H1 (cell line): ENCODE measurements around the gene SCMH1. TPM values are rescaled to one million over a fixed set of nuclear protein-coding genes. Genes with fewer than 3 reads are reported as not detected.

Source experiments
- CTCF ChIA-PET: fragments of 300-600 bp; sonication (Branson Sonifier 250); formaldehyde crosslinking; loops from one replicate; lab custom pipeline; 2021; ENCODE audit not compliant: partially characterized antibody; lab: Charles Lee
- POLR2A ChIA-PET: fragments of 300-600 bp; sonication (Branson Sonifier 250); formaldehyde crosslinking; loops from one replicate; lab custom pipeline; 2021; ENCODE audit warnings: inconsistent platforms; ENCODE audit not compliant: partially characterized antibody; lab: Charles Lee
- DNase-seq, 2 experiments: peaks; one replicate each; pipeline versions ENCODE4 v3.0.0 to v3.0.0-alpha.2; 2010 to 2022; ENCODE audit warnings: low spot score in 2 of 2, low read depth in 1 of 2, mixed read lengths in 1 of 2
- FAIRE-seq: peaks from 2 replicates; lab custom pipeline; 2011; peaks lifted over from hg19 to GRCh38; lab: Jason Lieb, UNC
- H2AFZ ChIP-seq: 2 replicates; pipeline ENCODE4 v1.8.1; 2012; ENCODE audit warnings: low read length, inconsistent platforms
- H2AK5ac ChIP-seq: 2 replicates; pipeline ENCODE4 v1.6.1; 2013; ENCODE audit warnings: low read depth, low read length
- H2BK120ac ChIP-seq: replicated peaks from 2 replicates; pipeline ENCODE3; 2013; ENCODE audit warnings: low read depth, low read length, inconsistent platforms
- H2BK12ac ChIP-seq: 2 replicates; pipeline ENCODE4 v1.6.1; 2013; ENCODE audit warnings: low read depth, low read length
- H2BK15ac ChIP-seq: 2 replicates; pipeline ENCODE4 v1.6.1; 2013; ENCODE audit warnings: low read length
- H2BK20ac ChIP-seq: 2 replicates; pipeline ENCODE4 v1.6.1; 2013; ENCODE audit warnings: low read length
- H2BK5ac ChIP-seq: 2 replicates; pipeline ENCODE4 v1.6.1; 2013; ENCODE audit warnings: low read depth, low read length
- H3K14ac ChIP-seq: 2 replicates; pipeline ENCODE4 v1.6.1; 2013; ENCODE audit warnings: inconsistent platforms; ENCODE audit not compliant: insufficient read length
- H3K18ac ChIP-seq: 2 replicates; pipeline ENCODE4 v1.6.1; 2013; ENCODE audit warnings: low read length; ENCODE audit errors: extremely low read depth
- H3K23ac ChIP-seq: 2 replicates; pipeline ENCODE4 v1.6.1; 2013; ENCODE audit warnings: inconsistent platforms; ENCODE audit not compliant: insufficient read length
- H3K23me2 ChIP-seq: 2 replicates; pipeline ENCODE4 v1.6.1; 2013; ENCODE audit warnings: low read depth, low read length
- H3K27ac ChIP-seq: 2 replicates; pipeline ENCODE4 v1.6.1; 2011; ENCODE audit warnings: low read depth, low read length, inconsistent platforms
- H3K27me3 ChIP-seq, 4 experiments: replicated peaks in 1 of 4; 1 replicate in 1 of 4; 2 replicates in 3 of 4; pipeline versions ENCODE4 v1.6.1 to v1.8.1; 2011 to 2013; ENCODE audit warnings: low read length in 3 of 4, mild to moderate bottlenecking in 3 of 4, inconsistent platforms in 2 of 4, mixed read lengths in 2 of 4, moderate library complexity in 1 of 4; ENCODE audit not compliant: control insufficient read depth in 3 of 4, insufficient read depth in 3 of 4; ENCODE audit errors: extremely low read depth in 1 of 4
- H3K36me3 ChIP-seq, 4 experiments: 2 replicates each; pipeline versions ENCODE4 v1.6.1 to v1.8.1; 2011 to 2013; ENCODE audit warnings: mild to moderate bottlenecking in 4 of 4, low read length in 3 of 4, moderate library complexity in 2 of 4, control low read depth in 1 of 4, inconsistent platforms in 1 of 4; ENCODE audit not compliant: insufficient read depth in 4 of 4, control insufficient read depth in 2 of 4
- H3K4ac ChIP-seq: replicated peaks from 2 replicates; pipeline ENCODE3; 2013; ENCODE audit warnings: low read length, low read depth, mixed read lengths, inconsistent platforms; ENCODE audit not compliant: insufficient read length
- H3K4me1 ChIP-seq, 4 experiments: replicated peaks in 1 of 4; 1 replicate in 1 of 4; 2 replicates in 3 of 4; pipeline versions ENCODE4 v1.6.1 to v1.8.1; 2011 to 2013; ENCODE audit warnings: low read length in 3 of 4, inconsistent platforms in 2 of 4, mixed read lengths in 1 of 4; ENCODE audit not compliant: insufficient read depth in 4 of 4, control insufficient read depth in 3 of 4
- H3K4me2 ChIP-seq, 2 experiments: 2 replicates each; pipeline versions ENCODE4 v1.6.1 to v1.8.1; 2011 to 2013; ENCODE audit warnings: low read depth in 2 of 2, low read length in 2 of 2, control low read depth in 1 of 2, inconsistent platforms in 1 of 2, mild to moderate bottlenecking in 1 of 2; ENCODE audit not compliant: insufficient read depth in 1 of 2
- H3K4me3 ChIP-seq, 4 experiments: fragments of 200-600, 300-600 bp in 1 of 4; sonication (generic), shearing (Covaris generic), sonication (Bioruptor Twin) in 1 of 4; 2 replicates each; pipeline versions ENCODE4 v1.5.1 to v1.8.1; 2011 to 2016; ENCODE audit warnings: low read length in 4 of 4, low read depth in 3 of 4, control low read depth in 2 of 4, inconsistent platforms in 2 of 4, mild to moderate bottlenecking in 2 of 4, mixed read lengths in 1 of 4, moderate library complexity in 1 of 4; ENCODE audit not compliant: insufficient read depth in 2 of 4; ENCODE audit errors: extremely low read depth in 1 of 4
- H3K56ac ChIP-seq: replicated peaks from 2 replicates; pipeline ENCODE3; 2013; ENCODE audit warnings: low read depth, mild to moderate bottlenecking, mixed read lengths, low read length, inconsistent platforms; ENCODE audit not compliant: insufficient read length
- H3K79me1 ChIP-seq: 2 replicates; pipeline ENCODE4 v1.6.1; 2013; ENCODE audit warnings: low read depth, low read length, control low read depth
- H3K79me2 ChIP-seq, 2 experiments: 2 replicates each; pipeline versions ENCODE4 v1.6.1 to v1.8.1; 2012 to 2013; ENCODE audit warnings: low read length in 2 of 2, mild to moderate bottlenecking in 2 of 2, inconsistent platforms in 1 of 2; ENCODE audit not compliant: insufficient read depth in 2 of 2, control insufficient read depth in 1 of 2
- H3K9ac ChIP-seq, 4 experiments: replicated peaks in 1 of 4; 1 replicate in 1 of 4; 2 replicates in 3 of 4; pipeline versions ENCODE4 v1.6.1 to v1.8.1; 2011 to 2013; ENCODE audit warnings: low read depth in 3 of 4, low read length in 3 of 4, control low read depth in 2 of 4, mild to moderate bottlenecking in 2 of 4, moderate library complexity in 2 of 4, inconsistent platforms in 1 of 4; ENCODE audit errors: extremely low read depth in 1 of 4
- H3K9me3 ChIP-seq, 2 experiments: 2 replicates each; pipeline versions ENCODE4 v1.6.1 to v1.8.1; 2012 to 2013; ENCODE audit warnings: mild to moderate bottlenecking in 2 of 2, moderate library complexity in 2 of 2, control low read depth in 1 of 2, inconsistent platforms in 1 of 2, low read depth in 1 of 2, low read length in 1 of 2, mixed read lengths in 1 of 2; ENCODE audit not compliant: insufficient read depth in 2 of 2
- H4K20me1 ChIP-seq, 2 experiments: replicated peaks in 1 of 2; 2 replicates each; pipeline versions ENCODE3 to v1.8.1; 2011 to 2013; ENCODE audit warnings: inconsistent platforms in 2 of 2, low read length in 2 of 2, mild to moderate bottlenecking in 1 of 2; ENCODE audit not compliant: insufficient read depth in 2 of 2, control insufficient read depth in 1 of 2
- H4K5ac ChIP-seq: 2 replicates; pipeline ENCODE4 v1.6.1; 2013; ENCODE audit warnings: low read length, low read depth, mixed read lengths, inconsistent platforms; ENCODE audit not compliant: insufficient read length
- H4K8ac ChIP-seq: 2 replicates; pipeline ENCODE4 v1.8.0; 2013; ENCODE audit warnings: mild to moderate bottlenecking, moderate library complexity, low read length, inconsistent platforms; ENCODE audit not compliant: insufficient read depth; ENCODE audit errors: extremely low read depth
- H4K91ac ChIP-seq: replicated peaks from 2 replicates; pipeline ENCODE3; 2013; ENCODE audit warnings: low read length, mixed read lengths, inconsistent platforms; ENCODE audit not compliant: insufficient read length
- CHD2 ChIP-seq: IDR thresholded peaks from 2 replicates; pipeline ENCODE4 v1.6.1; 2012; ENCODE audit warnings: low read length, improper control_type of control experiment
- JUND ChIP-seq: IDR thresholded peaks from 2 replicates; pipeline ENCODE4 v1.6.1; 2011; ENCODE audit warnings: mild to moderate bottlenecking, improper control_type of control experiment, low read length
- KDM4A ChIP-seq: IDR thresholded peaks from one replicate; pipeline ENCODE4 v1.7.1; 2012; ENCODE audit warnings: low read depth, mild to moderate bottlenecking, moderate library complexity, low read length, inconsistent platforms; ENCODE audit not compliant: severe bottlenecking
- POLR2A ChIP-seq, 2 experiments: IDR thresholded peaks; 1 replicate in 1 of 2; 2 replicates in 1 of 2; pipeline ENCODE4 v1.6.1; 2011; ENCODE audit warnings: low read depth in 2 of 2, low read length in 2 of 2, mild to moderate bottlenecking in 2 of 2; ENCODE audit errors: control extremely low read depth in 1 of 2
- RAD21 ChIP-seq, 2 experiments: IDR thresholded peaks in 1 of 2; conservative IDR thresholded peaks in 1 of 2; 2 replicates each; pipeline ENCODE4 v1.6.1; 2011; ENCODE audit warnings: low read depth in 2 of 2, low read length in 2 of 2, improper control_type of control experiment in 1 of 2, inconsistent platforms in 1 of 2, mild to moderate bottlenecking in 1 of 2, moderate library complexity in 1 of 2
- RBBP5 ChIP-seq: IDR thresholded peaks from 2 replicates; pipeline ENCODE4 v1.7.1; 2012; ENCODE audit warnings: low read depth, mild to moderate bottlenecking, inconsistent platforms, low read length, moderate library complexity, borderline replicate concordance
- WGBS, 2 experiments: shearing (Covaris generic) in 1 of 2; methylation state at CpG; one replicate each; pipeline versions ENCODE4 v1.1.6 to v1.1.7; 2013 to 2015; ENCODE audit warnings: low lambda C conversion rate in 2 of 2, mixed read lengths in 2 of 2, inconsistent platforms in 1 of 2, low coverage in 1 of 2, missing lambda C conversion rate in 1 of 2; ENCODE audit not compliant: insufficient replicate concordance in 2 of 2, insufficient coverage in 1 of 2, insufficient read length in 1 of 2; ENCODE audit errors: extremely low coverage in 1 of 2, missing lambda C conversion rate in 1 of 2; 5-methylcytosine and 5-hydroxymethylcytosine counted together
- polyA plus RNA-seq, 7 experiments: library from polyadenylated mRNA; depleted of rRNA in 3 of 7; stranded (reverse) in 5 of 7; unstranded in 2 of 7; fragments of >200 nt in 5 of 7; fragments of 200-250 nt in 2 of 7; gene quantifications; 1 replicate in 5 of 7; 2 replicates in 1 of 7; 4 replicates in 1 of 7; pipeline versions ENCODE4 v1.2.1 to v1.2.3, GENCODE V29; 2011 to 2013; ENCODE audit warnings: missing spikeins in 2 of 7, mixed read lengths in 2 of 7
- total RNA-seq: library from RNA; stranded (reverse); fragmentation: NEBNext Ultra II Directional; extraction: Animal tissue kit (Norgen Biotek cat#: 25700); gene quantifications from 2 replicates; pipeline ENCODE4 v1.2.1, GENCODE V29; 2021

The SCMH1 gene
- total and polyA plus RNA-seq, 2 of the 8 experiments (the other 6 are each of a cell fraction or from before 2014, with no cell fraction given) = 16.6 to 30.7 TPM

DNA sequence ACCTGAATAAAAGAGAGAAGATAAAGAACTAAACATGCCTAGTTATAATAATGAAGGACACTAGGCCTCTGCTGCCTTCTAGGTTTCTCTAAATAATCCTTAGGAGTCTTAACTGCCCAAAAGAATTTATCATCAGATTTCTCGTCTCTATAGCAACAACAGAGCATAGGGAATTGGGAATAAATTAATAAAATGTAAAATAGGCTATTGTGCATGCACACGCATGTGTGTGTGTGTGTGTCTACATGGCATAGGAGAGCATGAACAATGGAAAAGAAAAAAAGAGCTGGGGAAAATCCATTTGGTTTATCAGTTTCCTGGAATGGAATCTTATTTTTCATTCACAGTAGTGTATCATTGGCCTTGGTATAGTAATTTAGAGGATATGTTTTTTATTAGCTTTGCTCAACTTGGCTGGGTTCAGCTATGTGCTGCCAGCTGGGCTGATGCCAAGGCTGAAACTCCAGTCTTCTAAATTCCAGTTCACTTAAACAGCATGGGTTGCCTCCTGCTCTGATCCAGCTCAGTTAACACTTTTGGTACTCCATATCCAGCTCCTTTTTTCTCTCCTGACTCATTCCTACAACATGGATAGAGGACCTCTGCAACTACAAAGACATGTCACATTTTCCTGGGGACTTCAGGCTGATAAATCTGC lies 140.0 kb downstream of the SCMH1 start:
- no peak overlapping the region for H2BK5ac ChIP-seq
- no peak for TF ChIP-seq JUND
- TF ChIP-seq CHD2 = no peak
- TF ChIP-seq RAD21 (IDR thresholded peaks at IDR 0.05 in 1 of 2, conservative IDR thresholded peaks at IDR 0.05 in 1 of 2; ENCODE audit: low read depth in 2 of 2, low read length in 2 of 2) = no peak
- TF ChIP-seq POLR2A (IDR thresholded peaks at IDR 0.05; ENCODE audit: control extremely low read depth in 1 of 2, low read depth in 2 of 2, low read length in 2 of 2) = no peak
- no peak for TF ChIP-seq KDM4A
- TF ChIP-seq RBBP5 = no peak
- H4K8ac ChIP-seq = no peak overlapping the region
- no peak overlapping the region for H3K4me3 ChIP-seq
- no peaks in the 10 kb centered on the region for H3K27me3 ChIP-seq
- H2AK5ac ChIP-seq = no peak overlapping the region
- H3K56ac ChIP-seq = no peak overlapping the region
- H2AFZ ChIP-seq = no peak overlapping the region
- no peaks in the 10 kb centered on the region for H3K23me2 ChIP-seq
- H3K27ac ChIP-seq = no peak overlapping the region
- H4K91ac ChIP-seq = no peak overlapping the region
- FAIRE-seq = no peak
- DNase-seq = no peak
- H3K9me3 ChIP-seq = no peaks in the 10 kb centered on the region
- no peaks in the 10 kb centered on the region for H3K79me2 ChIP-seq
- H2BK12ac ChIP-seq = no peak overlapping the region
- WGBS, 2 experiments = 95% methylated on average over 2 of the region's 2 CpGs; no CpG with 5 or more reads in 1 of the 2 experiments
- no peak overlapping the region for H3K4me2 ChIP-seq
- ChIA-PET POLR2A (no interaction called here), CTCF (interaction anchor here (0.9 kb wide), 1 partner anchor 22 kb away, joined by 3 read pairs; no protein-coding TSS in a partner anchor)
- H3K14ac ChIP-seq = no peak overlapping the region
- H3K18ac ChIP-seq = no peak overlapping the region
- H3K4ac ChIP-seq = no peak overlapping the region
- no peaks in the 10 kb centered on the region for H3K36me3 ChIP-seq
- H4K20me1 ChIP-seq = no peaks in the 10 kb centered on the region
- no peak overlapping the region for H3K9ac ChIP-seq
- H2BK20ac ChIP-seq = no peak overlapping the region
- no peak overlapping the region for H4K5ac ChIP-seq
- H3K23ac ChIP-seq = no peak overlapping the region
- H3K4me1 ChIP-seq = peaks cover 0 to 3% (median 0%) of the 10 kb centered on the region in 4 experiments; a peak in 1 of 7 replicates
- H3K79me1 ChIP-seq = no peaks in the 10 kb centered on the region
- no peak overlapping the region for H2BK120ac ChIP-seq
- no peak overlapping the region for H2BK15ac ChIP-seq
